Progenitor cell of endocrine pancreas (in vitro differentiated cells): Measurements from ENCODE around the gene YES1. TPM values are rescaled to one million over a fixed set of nuclear protein-coding genes. Genes with fewer than 3 reads are reported as not detected.
A peak's percentile ranks its signal among the peaks of the same experiment; 100 is the strongest.

ENCODE experiments used
- DNase-seq: peaks from one replicate; pipeline ENCODE4 v3.0.0; 2021; ENCODE audit warnings: low spot score; ENCODE audit not compliant: unreplicated experiment
- H3K27ac Mint-ChIP-seq: 2 replicates; pipeline ENCODE4 v1.8.0; 2021; ENCODE audit warnings: mild to moderate bottlenecking, moderate library complexity, mixed read lengths
- H3K27me3 Mint-ChIP-seq: 2 replicates; pipeline ENCODE4 v1.8.0; 2021; ENCODE audit warnings: mixed read lengths
- H3K36me3 Mint-ChIP-seq: 2 replicates; pipeline ENCODE4 v1.8.0; 2022; ENCODE audit warnings: mixed read lengths; ENCODE audit not compliant: insufficient read depth
- H3K4me1 Mint-ChIP-seq: 2 replicates; pipeline ENCODE4 v1.8.0; 2021; ENCODE audit warnings: low read depth, mixed read lengths
- H3K4me3 Mint-ChIP-seq: 2 replicates; pipeline ENCODE4 v1.8.0; 2021; ENCODE audit warnings: low read depth, mild to moderate bottlenecking, moderate library complexity, mixed read lengths
- H3K9me3 Mint-ChIP-seq: 2 replicates; pipeline ENCODE4 v1.8.0; 2021; ENCODE audit warnings: low read depth, mixed read lengths
- total RNA-seq: library from RNA; stranded (reverse); gene quantifications from 2 replicates; pipeline ENCODE4 v1.2.1, GENCODE V29; 2021
- TF ChIP-seq, protein P1 (sequence below): fragments of 200-600 bp; sonication (generic); IDR thresholded peaks from one replicate; pipeline ENCODE4 v1.5.0; 2021; ENCODE audit warnings: antibody characterized with exemption, mild to moderate bottlenecking; ENCODE audit not compliant: unreplicated experiment

YES1 gene
- total RNA-seq, 1 donor from 2014 or later, result 55.5 TPM

DNA sequence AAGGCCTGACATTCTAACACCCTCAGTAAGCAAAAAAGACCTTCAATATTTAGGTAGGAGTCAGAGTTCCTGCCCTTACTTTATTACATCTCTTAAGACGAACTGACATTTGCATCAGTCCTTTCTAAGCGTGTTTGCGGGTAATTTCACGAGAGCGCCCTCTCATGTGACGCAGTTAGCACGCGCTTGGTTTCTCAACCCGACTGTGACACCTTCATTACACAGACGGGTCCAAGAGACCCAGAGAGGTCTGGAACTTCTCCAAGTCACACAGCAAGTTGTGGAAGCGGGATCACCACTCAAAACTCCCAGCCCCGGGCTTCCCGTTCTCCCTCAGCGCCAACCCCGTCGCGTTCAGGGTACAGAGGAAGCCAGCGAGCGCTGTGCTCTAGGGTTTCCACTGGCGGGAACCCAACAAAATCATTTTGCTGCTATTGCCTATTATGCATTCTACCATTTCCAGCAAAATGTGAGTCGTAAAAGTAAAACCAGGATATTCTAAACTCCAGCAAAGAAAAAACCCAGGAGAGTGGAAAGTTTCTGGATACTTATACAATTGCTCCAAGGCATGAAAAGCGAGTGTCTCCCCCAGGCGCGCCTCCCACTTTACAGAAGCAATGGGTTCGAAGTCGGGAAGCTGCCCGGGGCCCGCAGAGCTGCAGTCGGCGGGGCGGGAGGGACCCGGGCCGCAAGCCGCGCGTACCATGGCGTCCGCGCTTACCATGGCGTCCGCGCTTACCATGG is 100.2 kb downstream of the YES1 start:
- peak overlapping the region; percentile 4 for H3K27ac Mint-ChIP-seq
- TF ChIP-seq, protein P1, sequence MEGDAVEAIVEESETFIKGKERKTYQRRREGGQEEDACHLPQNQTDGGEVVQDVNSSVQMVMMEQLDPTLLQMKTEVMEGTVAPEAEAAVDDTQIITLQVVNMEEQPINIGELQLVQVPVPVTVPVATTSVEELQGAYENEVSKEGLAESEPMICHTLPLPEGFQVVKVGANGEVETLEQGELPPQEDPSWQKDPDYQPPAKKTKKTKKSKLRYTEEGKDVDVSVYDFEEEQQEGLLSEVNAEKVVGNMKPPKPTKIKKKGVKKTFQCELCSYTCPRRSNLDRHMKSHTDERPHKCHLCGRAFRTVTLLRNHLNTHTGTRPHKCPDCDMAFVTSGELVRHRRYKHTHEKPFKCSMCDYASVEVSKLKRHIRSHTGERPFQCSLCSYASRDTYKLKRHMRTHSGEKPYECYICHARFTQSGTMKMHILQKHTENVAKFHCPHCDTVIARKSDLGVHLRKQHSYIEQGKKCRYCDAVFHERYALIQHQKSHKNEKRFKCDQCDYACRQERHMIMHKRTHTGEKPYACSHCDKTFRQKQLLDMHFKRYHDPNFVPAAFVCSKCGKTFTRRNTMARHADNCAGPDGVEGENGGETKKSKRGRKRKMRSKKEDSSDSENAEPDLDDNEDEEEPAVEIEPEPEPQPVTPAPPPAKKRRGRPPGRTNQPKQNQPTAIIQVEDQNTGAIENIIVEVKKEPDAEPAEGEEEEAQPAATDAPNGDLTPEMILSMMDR, result no peak
- H3K4me3 Mint-ChIP-seq, result peak overlapping the region; percentile 85
- peaks cover 4% of the 10 kb centered on the region for H3K4me1 Mint-ChIP-seq
- peaks cover 5% of the 10 kb centered on the region for H3K36me3 Mint-ChIP-seq
- H3K9me3 Mint-ChIP-seq, result no peaks in the 10 kb centered on the region
- no peaks in the 10 kb centered on the region for H3K27me3 Mint-ChIP-seq
- peak; percentile 11 for DNase-seq

DNA sequence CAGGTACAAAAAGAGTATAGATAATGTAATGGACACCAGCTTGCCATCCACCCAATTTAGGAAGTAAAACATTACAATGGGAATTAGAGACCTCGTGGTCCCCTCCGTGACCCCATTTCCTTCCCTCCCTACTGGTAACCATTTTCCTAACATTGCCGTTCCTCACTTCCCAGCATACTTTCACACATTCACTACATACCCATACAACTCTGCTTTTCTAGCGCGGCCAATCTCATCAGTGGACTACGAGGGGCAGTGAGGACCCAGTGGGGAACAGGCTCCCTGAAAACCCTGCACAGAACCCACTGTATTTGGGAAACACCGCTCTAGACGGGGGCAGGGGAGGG is 100.8 kb downstream of the YES1 start:
- H3K27ac Mint-ChIP-seq, result peak overlapping the region; percentile 4
- H3K27me3 Mint-ChIP-seq, result no peaks in the 10 kb centered on the region
- no peaks in the 10 kb centered on the region for H3K9me3 Mint-ChIP-seq
- peaks cover 4% of the 10 kb centered on the region for H3K4me1 Mint-ChIP-seq
- TF ChIP-seq, protein P1, result no peak
- H3K4me3 Mint-ChIP-seq, result peak overlapping the region; percentile 85
- no peak for DNase-seq
- H3K36me3 Mint-ChIP-seq, result peaks cover 7% of the 10 kb centered on the region

DNA sequence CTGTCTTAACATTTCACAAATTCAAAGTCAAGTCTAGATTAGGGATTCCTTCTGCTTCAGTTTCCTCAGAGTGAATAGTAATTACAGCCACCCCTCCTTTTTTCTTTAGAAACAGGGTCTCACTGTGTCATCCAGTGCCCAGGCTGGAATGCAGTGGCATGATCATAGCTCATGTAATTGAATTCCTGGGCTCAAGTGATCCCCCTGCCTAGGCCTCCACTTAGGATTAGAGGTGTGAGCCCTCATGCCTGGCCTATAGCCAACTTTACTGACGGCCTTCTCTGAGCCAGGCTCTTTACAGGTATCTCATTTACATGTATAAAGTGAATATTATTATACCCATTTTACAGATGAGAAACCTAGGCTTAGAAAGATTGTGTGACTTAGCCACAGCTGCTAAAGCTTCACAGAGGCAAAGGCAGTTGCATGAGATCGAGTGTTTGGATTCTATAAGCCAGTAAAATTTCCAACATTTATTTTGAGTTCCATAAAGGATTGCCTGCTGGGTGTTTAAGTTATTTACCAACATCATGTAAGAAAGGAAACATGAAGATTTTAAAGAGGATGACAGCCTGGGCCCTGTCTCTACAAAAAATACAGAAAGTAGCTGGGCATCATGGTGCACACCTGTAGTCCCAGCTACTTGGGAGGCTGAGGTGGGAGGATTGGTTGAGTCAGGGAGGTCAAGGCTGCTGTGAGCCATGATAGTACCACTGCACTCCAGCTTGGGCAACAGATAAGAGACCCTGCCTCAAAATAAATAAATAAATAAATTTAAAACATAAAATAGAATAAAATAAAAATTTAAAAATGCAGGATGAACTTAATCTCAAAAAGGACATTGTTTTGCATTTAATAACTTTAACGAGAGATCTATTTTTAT is 101.4 kb downstream of the YES1 start:
- Mint-ChIP-seq H3K9me3 (no peaks in the 10 kb centered on the region), H3K4me3 (peak overlapping the region; percentile 85), H3K4me1 (peaks cover 4% of the 10 kb centered on the region), H3K36me3 (peaks cover 7% of the 10 kb centered on the region), H3K27ac (no peak overlapping the region), H3K27me3 (no peaks in the 10 kb centered on the region)
- no peak for DNase-seq
- TF ChIP-seq, protein P1, result no peak

DNA sequence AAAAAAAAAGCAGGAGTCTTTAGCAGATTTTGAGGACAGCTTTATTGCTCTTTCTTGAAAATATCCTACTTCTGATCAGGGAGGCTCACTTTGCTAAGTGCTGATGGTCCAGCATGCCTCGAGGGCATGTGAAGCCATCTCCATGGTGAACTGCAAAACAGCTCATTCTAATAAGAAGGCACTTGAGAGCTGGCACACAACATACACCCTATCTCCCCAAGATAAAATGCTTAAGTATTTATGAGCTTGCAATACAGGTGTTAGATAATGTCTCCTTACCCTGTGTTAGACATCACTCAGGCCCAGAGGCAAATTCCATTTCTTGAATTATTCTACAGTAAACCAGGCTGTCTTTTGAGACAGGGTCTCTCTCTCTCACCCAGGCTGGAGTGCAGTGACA is 102.3 kb downstream of the YES1 start:
- Mint-ChIP-seq H3K9me3 (no peaks in the 10 kb centered on the region), H3K4me1 (peaks cover 4% of the 10 kb centered on the region), H3K27me3 (no peaks in the 10 kb centered on the region), H3K4me3 (no peak overlapping the region), H3K27ac (no peak overlapping the region), H3K36me3 (peaks cover 11% of the 10 kb centered on the region)
- no peak for DNase-seq
- TF ChIP-seq, protein P1, result no peak

DNA sequence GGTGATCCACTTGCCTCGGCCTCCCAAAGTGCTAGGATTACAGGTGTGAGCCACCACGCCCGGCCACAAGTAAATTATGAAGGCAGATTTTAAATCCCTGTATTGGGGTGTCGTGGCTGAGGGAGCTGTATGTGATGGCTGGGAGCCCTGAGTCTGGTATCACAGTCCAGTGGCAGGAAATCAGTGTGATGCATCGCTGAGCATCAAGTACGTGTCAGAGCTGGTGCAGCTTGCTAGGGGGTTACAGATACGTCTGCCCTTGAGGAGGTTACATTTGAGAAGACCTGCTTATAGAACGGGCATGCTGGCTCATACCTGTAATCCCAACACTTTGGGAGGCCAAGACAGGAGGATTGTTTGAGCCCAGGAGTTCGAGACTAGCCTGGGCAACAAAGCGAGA is 103.9 kb downstream of the YES1 start:
- Mint-ChIP-seq H3K4me3 (no peak overlapping the region), H3K4me1 (peaks cover 14% of the 10 kb centered on the region), H3K9me3 (no peaks in the 10 kb centered on the region), H3K27me3 (no peaks in the 10 kb centered on the region), H3K27ac (no peak overlapping the region), H3K36me3 (peaks cover 11% of the 10 kb centered on the region)
- no peak for DNase-seq
- TF ChIP-seq, protein P1, result no peak
